AG04450 (cell line): ENCODE data around the gene MED26. TPM values are rescaled to one million over a fixed set of nuclear protein-coding genes. Genes with fewer than 3 reads are reported as not detected.

Experiments
- CTCF ChIA-PET: fragments of 300-600, 350-600 bp; formaldehyde crosslinking; extraction: SDS; loops from one replicate; lab custom pipeline; 2022; ENCODE audit warnings: antibody characterized with exemption, inconsistent platforms; lab: Charles Lee
- POLR2A ChIA-PET: fragments of 350-600 bp; formaldehyde crosslinking; extraction: SDS; loops from one replicate; lab custom pipeline; 2021; ENCODE audit warnings: antibody characterized with exemption, inconsistent platforms; lab: Yijun Ruan, JAX
- DNase-seq: peaks from one replicate; pipeline ENCODE4 v3.0.0-alpha.2; 2011; ENCODE audit warnings: low read depth, low spot score
- H3K27ac ChIP-seq: one replicate; pipeline ENCODE4 v1.5.1; 2012; ENCODE audit warnings: low read depth, low read length, control low read depth
- H3K27me3 ChIP-seq: one replicate; pipeline ENCODE4 v1.6.0; 2012; ENCODE audit warnings: low read length; ENCODE audit not compliant: control insufficient read depth, insufficient read depth
- H3K4me3 ChIP-seq: 2 replicates; pipeline ENCODE4 v1.5.1; 2011; ENCODE audit warnings: mild to moderate bottlenecking, low read depth, low read length, control low read depth
- H3K9me3 ChIP-seq: 2 replicates; pipeline ENCODE4 v1.5.1; 2012; ENCODE audit warnings: low read length; ENCODE audit not compliant: control insufficient read depth, insufficient read depth
- polyA plus RNA-seq: library from polyadenylated mRNA; depleted of rRNA; stranded (reverse); fragments of >200 nt; gene quantifications from 2 replicates; pipeline ENCODE4 v1.2.3, GENCODE V29; 2011; rRNA removed
- small RNA-seq: library from RNA; depleted of rRNA; stranded (forward); fragments of <200 nt; gene quantifications from one replicate; pipeline ENCODE3, GENCODE V24; 2012; ENCODE audit warnings: low read depth; ENCODE audit not compliant: insufficient read length
- TF ChIP-seq, protein P1 (sequence below): IDR thresholded peaks from 2 replicates; pipeline ENCODE4 v1.5.1; 2011; ENCODE audit warnings: low read depth, low read length, control low read depth, inconsistent platforms

MED26 gene
- polyA plus RNA-seq, 1 experiment, result 3.0 TPM

DNA sequence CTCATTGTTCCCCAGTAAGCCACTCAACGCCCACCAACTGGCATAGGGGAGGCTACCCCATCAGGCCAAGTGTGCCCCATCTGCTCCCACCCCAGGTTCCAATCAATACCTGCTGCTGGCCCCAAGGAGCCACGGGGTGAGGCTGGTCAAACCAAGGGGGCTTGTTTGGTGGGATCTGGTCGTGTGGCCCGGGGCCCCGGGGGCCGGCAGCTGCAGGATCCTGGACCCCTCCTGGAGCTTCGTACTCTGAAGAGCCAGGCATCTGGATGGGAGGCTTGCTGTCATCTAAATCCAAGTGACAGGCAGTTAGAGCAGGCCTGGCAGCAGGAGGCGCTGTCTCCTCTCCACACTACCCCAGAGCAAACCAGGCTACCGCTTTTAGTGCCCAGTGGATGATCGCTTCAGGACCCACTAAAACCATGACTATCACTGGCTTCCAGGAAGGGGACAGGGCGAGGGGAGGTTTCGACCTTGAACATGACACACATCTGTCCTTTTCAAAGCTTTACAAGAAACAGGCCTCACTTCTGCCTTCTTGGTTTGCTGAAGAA, 100.0 kb downstream of the MED26 start:
- CTCF ChIA-PET, result no interaction called here
- Histone ChIP-seq H3K27me3 (no peaks in the 10 kb centered on the region), H3K27ac (no peak overlapping the region), H3K9me3 (no peaks in the 10 kb centered on the region; the same call in 1 of the 2 replicates), H3K4me3 (no peak overlapping the region)
- TF ChIP-seq, protein P1, sequence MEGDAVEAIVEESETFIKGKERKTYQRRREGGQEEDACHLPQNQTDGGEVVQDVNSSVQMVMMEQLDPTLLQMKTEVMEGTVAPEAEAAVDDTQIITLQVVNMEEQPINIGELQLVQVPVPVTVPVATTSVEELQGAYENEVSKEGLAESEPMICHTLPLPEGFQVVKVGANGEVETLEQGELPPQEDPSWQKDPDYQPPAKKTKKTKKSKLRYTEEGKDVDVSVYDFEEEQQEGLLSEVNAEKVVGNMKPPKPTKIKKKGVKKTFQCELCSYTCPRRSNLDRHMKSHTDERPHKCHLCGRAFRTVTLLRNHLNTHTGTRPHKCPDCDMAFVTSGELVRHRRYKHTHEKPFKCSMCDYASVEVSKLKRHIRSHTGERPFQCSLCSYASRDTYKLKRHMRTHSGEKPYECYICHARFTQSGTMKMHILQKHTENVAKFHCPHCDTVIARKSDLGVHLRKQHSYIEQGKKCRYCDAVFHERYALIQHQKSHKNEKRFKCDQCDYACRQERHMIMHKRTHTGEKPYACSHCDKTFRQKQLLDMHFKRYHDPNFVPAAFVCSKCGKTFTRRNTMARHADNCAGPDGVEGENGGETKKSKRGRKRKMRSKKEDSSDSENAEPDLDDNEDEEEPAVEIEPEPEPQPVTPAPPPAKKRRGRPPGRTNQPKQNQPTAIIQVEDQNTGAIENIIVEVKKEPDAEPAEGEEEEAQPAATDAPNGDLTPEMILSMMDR, result peak; percentile 26; the same call in 1 of the 2 replicates
- POLR2A ChIA-PET, result no interaction called here
- DNase-seq, result no peak

DNA sequence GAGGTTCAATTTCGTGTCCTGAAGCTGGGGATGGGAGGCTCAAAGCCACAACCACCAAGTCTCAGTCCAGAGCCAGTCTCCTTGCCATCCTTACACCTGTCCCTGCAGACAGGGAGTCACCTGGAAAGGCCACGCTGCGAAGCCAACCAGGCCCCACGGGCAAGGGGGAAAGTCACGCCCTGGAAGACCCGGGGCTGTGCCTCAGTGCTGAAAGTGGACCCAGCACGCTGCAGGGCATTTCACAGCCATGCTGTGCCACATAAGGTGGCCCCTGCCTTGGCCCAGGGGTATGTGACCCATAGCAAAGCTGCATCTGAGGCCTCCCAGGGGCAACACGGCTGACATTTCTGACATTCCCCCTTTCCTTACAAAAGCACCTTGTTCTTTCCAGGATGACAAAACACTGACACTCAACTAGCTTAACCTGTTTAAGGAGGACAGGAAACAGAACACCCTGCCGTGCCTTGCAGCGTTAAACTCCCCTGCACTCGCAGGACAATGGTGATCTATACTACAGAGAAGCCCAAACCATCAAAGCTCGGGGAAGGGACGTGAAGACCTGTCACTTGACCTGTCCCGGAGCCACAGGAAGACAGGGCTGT, 100.6 kb downstream of the MED26 start:
- DNase-seq, result no peak
- CTCF ChIA-PET, result interaction anchor here (0.6 kb wide), 1 partner anchor 12 kb away, joined by 3 read pairs; no protein-coding TSS in a partner anchor
- H3K27me3 ChIP-seq, result no peaks in the 10 kb centered on the region
- H3K9me3 ChIP-seq, result no peaks in the 10 kb centered on the region; the same call in 1 of the 2 replicates
- POLR2A ChIA-PET, result no interaction called here
- no peak overlapping the region for H3K4me3 ChIP-seq
- TF ChIP-seq, protein P1, result no peak
- H3K27ac ChIP-seq, result no peak overlapping the region

DNA sequence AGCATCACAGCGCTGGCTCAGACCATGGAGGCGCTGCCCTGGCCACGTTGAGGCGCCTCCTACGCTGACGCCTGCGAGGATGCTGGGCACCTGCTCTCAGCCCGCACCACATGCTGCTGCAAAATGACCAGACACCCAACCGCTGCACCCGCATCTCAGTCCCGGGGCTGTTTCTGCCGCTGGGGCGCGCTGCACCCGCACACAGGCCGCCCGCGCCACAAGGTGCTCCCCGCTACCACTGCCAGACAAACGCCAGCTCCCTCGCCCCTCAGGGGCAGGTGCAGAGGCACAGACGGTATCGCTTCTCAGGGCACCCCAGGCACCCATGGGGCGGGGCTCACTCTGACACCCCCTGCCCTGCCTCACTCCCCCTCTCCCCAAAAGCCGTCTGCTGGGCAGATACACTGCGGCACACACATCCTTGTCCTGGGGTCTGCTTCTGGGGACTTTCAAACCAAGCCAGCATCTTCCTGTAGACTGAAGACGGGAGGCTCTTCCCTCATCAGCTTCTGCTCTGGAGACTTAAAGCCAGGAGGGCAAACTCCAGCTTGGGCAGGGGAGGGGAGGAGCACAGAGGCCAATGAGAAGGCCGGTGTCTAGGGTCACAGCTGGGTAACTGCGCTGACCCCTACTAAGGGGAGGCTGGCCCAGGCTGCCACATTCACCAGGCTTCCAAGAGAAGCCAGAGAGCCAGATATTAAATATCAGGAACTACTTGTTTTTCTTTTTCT, 102.1 kb downstream of the MED26 start:
- no peak for DNase-seq
- ChIA-PET CTCF (no interaction called here), POLR2A (no interaction called here)
- H3K4me3 ChIP-seq, result no peak overlapping the region
- H3K27ac ChIP-seq, result no peak overlapping the region
- no peaks in the 10 kb centered on the region; the same call in 1 of the 2 replicates for H3K9me3 ChIP-seq
- H3K27me3 ChIP-seq, result no peaks in the 10 kb centered on the region
- TF ChIP-seq, protein P1, result no peak

DNA sequence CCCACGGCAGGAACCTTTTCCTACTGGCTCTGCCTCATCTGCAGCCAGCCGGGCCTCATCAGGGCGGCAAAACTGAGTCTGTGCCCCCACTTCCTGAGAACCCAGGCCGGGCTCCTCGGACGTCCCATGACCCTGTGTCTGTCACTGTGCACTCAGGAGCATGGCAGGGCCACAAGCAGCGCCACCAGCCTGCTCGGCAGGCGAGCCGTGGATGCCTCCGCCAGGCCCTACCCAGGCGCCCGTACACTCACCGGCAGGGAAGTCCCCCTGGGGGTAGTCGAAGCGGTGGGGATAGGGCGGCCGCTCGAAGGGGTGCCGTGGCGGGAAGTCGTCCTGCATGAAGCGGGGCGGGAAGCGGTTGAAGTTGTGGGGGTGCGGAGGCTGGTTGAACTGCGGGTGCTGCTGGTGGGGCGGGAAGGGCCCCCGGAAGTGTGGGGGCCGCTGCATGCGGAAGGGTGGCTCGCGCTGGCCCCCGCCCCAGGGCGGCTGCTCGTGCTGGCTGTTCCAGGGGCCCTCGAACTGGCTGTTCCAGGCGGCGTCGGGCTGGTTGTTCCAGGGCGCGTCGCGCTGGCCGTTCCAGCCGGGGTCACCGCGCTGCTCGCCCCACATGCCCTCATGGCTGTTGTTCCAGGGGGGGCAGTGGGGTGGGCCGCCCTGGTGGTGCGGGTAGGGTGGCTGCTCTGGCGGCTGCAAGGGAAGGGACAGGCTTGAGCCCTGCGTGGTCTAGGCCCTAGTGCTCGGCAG, 102.8 kb downstream of the MED26 start:
- no peaks in the 10 kb centered on the region for H3K27me3 ChIP-seq
- no peaks in the 10 kb centered on the region; the same call in 1 of the 2 replicates for H3K9me3 ChIP-seq
- ChIA-PET POLR2A (interaction anchor here (1.0 kb wide), 1 partner anchor 17 kb away, joined by 4 read pairs; the partner anchor contains the start of gene CHERP), CTCF (no interaction called here)
- H3K27ac ChIP-seq, result no peak overlapping the region
- no peak for DNase-seq
- TF ChIP-seq, protein P1, result no peak
- no peak overlapping the region for H3K4me3 ChIP-seq

Small RNA genes within 50 kb of the gene (small RNA-seq; reads per million reads assigned to genes)
- gene RN7SL146P, result not detected

Other genes starting within 250 kb of the MED26 start
- 14.4 and 14.7 TPM in 2 replicates for gene EPS15L1, start 156.2 kb downstream of the MED26 start, polyA plus RNA-seq
- not detected in 2 replicates for gene CALR3, start 132.0 kb downstream of the MED26 start, polyA plus RNA-seq
- 1.8 and 2.3 TPM in 2 replicates for gene C19orf44, start 131.8 kb downstream of the MED26 start, polyA plus RNA-seq
- 3.4 and 3.8 TPM in 2 replicates for gene CHERP, start 85.8 kb downstream of the MED26 start, polyA plus RNA-seq
- 35.7 TPM in 2 replicates for gene SLC35E1, start 55.8 kb downstream of the MED26 start, polyA plus RNA-seq
- 84.8 and 88.6 TPM in 2 replicates for gene SMIM7, start 31.9 kb upstream of the MED26 start, polyA plus RNA-seq
- gene TMEM38A, start 32.9 kb upstream of the MED26 start, polyA plus RNA-seq, result 2.2 and 2.4 TPM in 2 replicates
- gene NWD1, start 91.6 kb upstream of the MED26 start, polyA plus RNA-seq, result not detected in 2 replicates
- gene SIN3B, start 201.2 kb upstream of the MED26 start, polyA plus RNA-seq, result 18.8 and 26.2 TPM in 2 replicates